AG09309 (cell line): ENCODE results near the gene SCN4A.
A peak's percentile ranks its signal among the peaks of the same experiment; 100 is the strongest.
"Not testable (repeated sequence)": the region's sequence is repeated elsewhere in the genome, so short reads cannot be mapped to it uniquely, and the experiment has no call there.

ENCODE experiments used
- DNase-seq: peaks from one replicate; pipeline ENCODE4 v3.0.0-alpha.2; 2010; ENCODE audit warnings: low read depth
- H3K4me3 ChIP-seq: 2 replicates; pipeline ENCODE4 v1.5.1; 2011; ENCODE audit warnings: mild to moderate bottlenecking, low read depth, low read length, moderate library complexity; ENCODE audit not compliant: control insufficient read depth
- CTCF ChIP-seq: IDR thresholded peaks from 2 replicates; pipeline ENCODE4 v1.5.1; 2011; ENCODE audit warnings: mild to moderate bottlenecking, low read depth, low read length, inconsistent platforms; ENCODE audit not compliant: insufficient read depth, control insufficient read depth; ENCODE audit errors: missing control alignments

The SCN4A gene

GRCh38 chr17:63972796-63973195 is at the start of gene SCN4A:
TSS of gene SCN4A (minus strand) at chr17:63972918. CDS start at chr17:63972841, 77 bp downstream.
- TF ChIP-seq CTCF, result no peak
- H3K4me3 ChIP-seq, result no peak within 1 kb of the TSS

GRCh38 chr17:64020056-64020766 is 47.5 kb upstream of the SCN4A start, which contains the start of gene ICAM2:
TSS of gene ICAM2 (minus strand) at chr17:64020633. CDS start at chr17:64006691, 13,942 bp downstream.
- TF ChIP-seq CTCF, result no peak
- DNase-seq, result no peak
- H3K4me3 ChIP-seq, result no peak within 1 kb of the TSS

More at GRCh38 chr17:63972796-63973195, at the start of gene SCN4A:
- DNase-seq, result no peak

GRCh38 chr17:64019551-64019961 is 46.8 kb upstream of the SCN4A start:
- not testable (repeated sequence) for DNase-seq, H3K4me3 ChIP-seq

GRCh38 chr17:64017381-64017980 is 44.8 kb upstream of the SCN4A start:
- H3K4me3 ChIP-seq, result no peak overlapping the region
- DNase-seq, result no peak
- peak; percentile 20 for TF ChIP-seq CTCF

- H3K4me3 ChIP-seq, result no peak overlapping the region
- DNase-seq, result no peak
- TF ChIP-seq CTCF, result no peak
These were observed 44.3 kb upstream of the SCN4A start for GRCh38 chr17:64016974-64017373.

- H3K4me3 ChIP-seq, result no peak overlapping the region
- peak; percentile 23 for TF ChIP-seq CTCF
These were observed 43.6 kb upstream of the SCN4A start for GRCh38 chr17:64016231-64016784.

GRCh38 chr17:64015447-64015846 is 42.7 kb upstream of the SCN4A start:
- no peak overlapping the region for H3K4me3 ChIP-seq
- DNase-seq, result no peak
- no peak for TF ChIP-seq CTCF

More at GRCh38 chr17:64016231-64016784, 43.6 kb upstream of the SCN4A start:
- no peak for DNase-seq
